ENCODE measurements around the gene SNN. TPM values are rescaled to one million over a fixed set of nuclear protein-coding genes. Genes with fewer than 3 reads are reported as not detected.

SNN gene
- total RNA-seq, 1 donor from 2014 or later, result 80.6 TPM

GRCh38 chr16:11627292-11627663 lies 41.0 kb upstream of the SNN start:
- Mint-ChIP-seq H3K4me1 (ENCODE audit: low read depth) (peaks cover 2% of the 10 kb centered on the region), H3K27ac (no peak overlapping the region), H3K4me3 (ENCODE audit: low read depth) (no peak overlapping the region), H3K36me3 (ENCODE audit: insufficient read depth) (no peaks in the 10 kb centered on the region), H3K27me3 (no peaks in the 10 kb centered on the region), H3K9me3 (ENCODE audit: low read depth) (no peaks in the 10 kb centered on the region)
- TF ChIP-seq CTCF (IDR thresholded peaks at IDR 0.05; ENCODE audit: unreplicated experiment), result no peak
- DNase-seq (ENCODE audit: low spot score, unreplicated experiment), result no peak

- Mint-ChIP-seq H3K27me3 (no peaks in the 10 kb centered on the region), H3K27ac (no peak overlapping the region), H3K9me3 (ENCODE audit: low read depth) (no peaks in the 10 kb centered on the region), H3K4me3 (ENCODE audit: low read depth) (no peak overlapping the region), H3K36me3 (ENCODE audit: insufficient read depth) (no peaks in the 10 kb centered on the region), H3K4me1 (ENCODE audit: low read depth) (peaks cover 5% of the 10 kb centered on the region)
- no peak for TF ChIP-seq CTCF (IDR thresholded peaks at IDR 0.05; ENCODE audit: unreplicated experiment)
- no peak for DNase-seq (ENCODE audit: low spot score, unreplicated experiment)
Observed at GRCh38 chr16:11627822-11628457, 40.3 kb upstream of the SNN start.

- peaks cover 5% of the 10 kb centered on the region for H3K4me1 Mint-ChIP-seq (ENCODE audit: low read depth)
- DNase-seq (ENCODE audit: low spot score, unreplicated experiment), result no peak
- H3K9me3 Mint-ChIP-seq (ENCODE audit: low read depth), result no peaks in the 10 kb centered on the region
- H3K4me3 Mint-ChIP-seq (ENCODE audit: low read depth), result no peak overlapping the region
- H3K36me3 Mint-ChIP-seq (ENCODE audit: insufficient read depth), result no peaks in the 10 kb centered on the region
- no peak for TF ChIP-seq CTCF (IDR thresholded peaks at IDR 0.05; ENCODE audit: unreplicated experiment)
- H3K27ac Mint-ChIP-seq, result no peak overlapping the region
- peaks cover 3% of the 10 kb centered on the region for H3K27me3 Mint-ChIP-seq
Observed at GRCh38 chr16:11629071-11630030, 38.9 kb upstream of the SNN start.

GRCh38 chr16:11630046-11630767 lies 38.0 kb upstream of the SNN start:
- Mint-ChIP-seq H3K36me3 (ENCODE audit: insufficient read depth) (no peaks in the 10 kb centered on the region), H3K27ac (no peak overlapping the region), H3K9me3 (ENCODE audit: low read depth) (no peaks in the 10 kb centered on the region), H3K4me3 (ENCODE audit: low read depth) (no peak overlapping the region), H3K27me3 (peaks cover 3% of the 10 kb centered on the region), H3K4me1 (ENCODE audit: low read depth) (peaks cover 7% of the 10 kb centered on the region)
- DNase-seq (ENCODE audit: low spot score, unreplicated experiment), result no peak
- TF ChIP-seq CTCF (IDR thresholded peaks at IDR 0.05; ENCODE audit: unreplicated experiment), result no peak

GRCh38 chr16:11630768-11631056 lies 37.5 kb upstream of the SNN start:
- no peaks in the 10 kb centered on the region for H3K9me3 Mint-ChIP-seq (ENCODE audit: low read depth)
- H3K27ac Mint-ChIP-seq, result no peak overlapping the region
- no peak overlapping the region for H3K4me3 Mint-ChIP-seq (ENCODE audit: low read depth)
- peaks cover 12% of the 10 kb centered on the region for H3K4me1 Mint-ChIP-seq (ENCODE audit: low read depth)
- no peak for TF ChIP-seq CTCF (IDR thresholded peaks at IDR 0.05; ENCODE audit: unreplicated experiment)
- no peak for DNase-seq (ENCODE audit: low spot score, unreplicated experiment)
- peaks cover 3% of the 10 kb centered on the region for H3K27me3 Mint-ChIP-seq
- no peaks in the 10 kb centered on the region for H3K36me3 Mint-ChIP-seq (ENCODE audit: insufficient read depth)
